ENCODE data around the gene KLHL8.

KLHL8 gene

GRCh38 chr4:87132035-87132434, 88.4 kb downstream of the KLHL8 start:
- no peak for TF ChIP-seq CTCF (IDR thresholded peaks at IDR 0.05; ENCODE audit: low read depth, low read length)
- DNase-seq (ENCODE audit: extremely low read depth, low read depth), result no peak

GRCh38 chr4:87130985-87131703, 89.3 kb downstream of the KLHL8 start:
- TF ChIP-seq CTCF (IDR thresholded peaks at IDR 0.05; ENCODE audit: low read depth, low read length), result no peak
- no peak for DNase-seq (ENCODE audit: extremely low read depth, low read depth)

- no peak for TF ChIP-seq CTCF (IDR thresholded peaks at IDR 0.05; ENCODE audit: low read depth, low read length)
- DNase-seq (ENCODE audit: extremely low read depth, low read depth), result no peak
Observed at GRCh38 chr4:87129681-87130080, 90.7 kb downstream of the KLHL8 start.

GRCh38 chr4:87128006-87128705, 92.3 kb downstream of the KLHL8 start:
- TF ChIP-seq CTCF (IDR thresholded peaks at IDR 0.05; ENCODE audit: low read depth, low read length), result no peak
- DNase-seq (ENCODE audit: extremely low read depth, low read depth), result no peak

GRCh38 chr4:87126056-87126455, 94.4 kb downstream of the KLHL8 start:
- DNase-seq (ENCODE audit: extremely low read depth, low read depth), result no peak
- TF ChIP-seq CTCF (IDR thresholded peaks at IDR 0.05; ENCODE audit: low read depth, low read length), result no peak

GRCh38 chr4:87122252-87122651, 98.2 kb downstream of the KLHL8 start:
- DNase-seq (ENCODE audit: extremely low read depth, low read depth), result no peak
- no peak for TF ChIP-seq CTCF (IDR thresholded peaks at IDR 0.05; ENCODE audit: low read depth, low read length)

- no peak for TF ChIP-seq CTCF (IDR thresholded peaks at IDR 0.05; ENCODE audit: low read depth, low read length)
- DNase-seq (ENCODE audit: extremely low read depth, low read depth), result no peak
Observed at GRCh38 chr4:87121341-87122065, 98.9 kb downstream of the KLHL8 start.
